HG03039 (cell line): ENCODE results near the gene LEKR1.
A peak's percentile ranks its signal among the peaks of the same experiment; 100 is the strongest.

ENCODE experiments used
- ATAC-seq: cut with Tn5 transposase; IDR thresholded peaks from one replicate; pipeline ENCODE4 v1.9.1; 2021; ENCODE audit warnings: mild to moderate bottlenecking, moderate library complexity; ENCODE audit not compliant: unreplicated experiment

Gene LEKR1

GRCh38 chr3:157075693-157076420, 249.7 kb downstream of the LEKR1 start:
- ATAC-seq, result no peak

GRCh38 chr3:157077565-157077991, 251.4 kb downstream of the LEKR1 start:
- no peak for ATAC-seq

DNA sequence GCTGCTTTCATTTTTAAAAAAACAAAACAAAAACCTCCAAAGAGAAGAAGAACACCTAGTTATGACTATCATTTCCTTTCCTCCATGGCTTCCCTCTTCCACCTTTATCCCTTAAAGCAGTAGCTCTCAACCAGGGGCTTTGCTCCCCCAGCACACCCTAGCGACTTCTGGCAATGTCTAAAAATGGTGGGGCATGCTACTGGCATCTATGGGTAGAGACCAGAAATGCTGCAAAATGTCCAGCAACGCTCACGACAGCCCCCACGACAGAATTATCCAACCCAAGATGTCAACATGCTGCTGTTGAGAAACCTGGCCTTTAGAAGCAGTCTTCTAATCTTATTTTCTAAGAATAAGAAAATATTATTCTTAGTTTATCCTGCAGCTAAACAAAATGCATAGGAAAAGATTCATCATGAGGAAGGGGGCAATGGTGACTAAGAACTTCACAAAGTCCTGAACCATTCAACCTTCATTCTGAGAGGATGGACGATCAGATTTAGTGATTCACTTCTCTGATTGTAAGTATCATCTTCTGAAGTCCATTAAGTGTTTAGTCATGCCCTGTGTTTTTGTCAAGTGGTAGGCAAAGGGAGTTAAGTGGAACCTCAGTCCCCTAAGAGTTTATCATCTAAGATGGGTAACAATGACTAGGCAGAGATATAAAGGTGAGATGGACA, 252.1 kb downstream of the LEKR1 start:
- no peak for ATAC-seq

- no peak for ATAC-seq
Observed at GRCh38 chr3:157078811-157079185, 252.6 kb downstream of the LEKR1 start.

- no peak for ATAC-seq
Observed at GRCh38 chr3:157079676-157080369, 253.7 kb downstream of the LEKR1 start.

DNA sequence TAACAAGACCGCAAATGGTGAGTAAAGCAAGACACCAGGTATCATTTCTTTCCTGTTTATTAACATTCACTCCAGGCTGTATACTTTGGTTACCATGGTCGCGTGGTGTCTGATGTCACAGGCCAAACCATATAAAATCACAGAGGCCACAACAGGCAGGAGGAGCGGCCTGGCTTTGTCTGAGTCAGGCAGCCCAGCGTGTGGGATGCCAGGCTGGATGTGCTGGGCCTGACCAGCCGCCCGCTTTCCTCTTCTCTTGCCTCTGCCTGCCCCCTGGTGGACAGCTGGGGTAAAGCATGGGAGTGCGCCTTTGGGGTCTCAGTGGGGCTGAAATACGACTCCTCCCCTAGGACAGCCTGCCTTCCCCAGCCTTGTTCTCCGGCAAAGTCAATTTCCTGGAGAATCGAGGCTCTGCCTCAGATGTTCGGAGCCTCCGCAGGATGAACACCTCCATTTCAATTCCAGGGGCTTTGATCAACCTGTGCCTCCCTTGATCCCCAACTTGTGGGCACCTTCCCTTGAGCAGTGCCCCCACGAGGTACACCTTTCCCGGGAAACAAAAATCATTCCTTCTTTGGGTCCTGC, 255.6 kb downstream of the LEKR1 start:
- ATAC-seq, result peak; percentile 82

- no peak for ATAC-seq
Observed at GRCh38 chr3:157082305-157082982, 256.3 kb downstream of the LEKR1 start.

DNA sequence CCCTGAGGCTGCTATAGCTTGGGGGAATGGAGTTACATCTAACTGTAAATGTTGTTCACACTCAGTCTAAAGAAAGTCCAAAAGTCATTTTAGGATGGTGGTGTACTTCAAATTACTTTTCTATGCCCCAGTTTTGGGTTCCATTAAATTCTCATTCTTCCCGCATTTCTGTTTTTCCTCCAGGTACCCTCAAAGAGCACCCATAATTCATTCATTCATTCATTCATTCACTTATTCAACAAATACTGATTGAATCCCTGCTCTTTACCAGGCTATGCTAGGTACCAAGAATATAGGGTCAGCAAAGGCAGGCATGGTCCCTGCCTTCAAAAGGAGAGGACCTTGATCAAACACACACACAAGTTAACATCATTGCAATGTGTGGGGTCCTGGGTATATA, 257.7 kb downstream of the LEKR1 start:
- ATAC-seq, result no peak

DNA sequence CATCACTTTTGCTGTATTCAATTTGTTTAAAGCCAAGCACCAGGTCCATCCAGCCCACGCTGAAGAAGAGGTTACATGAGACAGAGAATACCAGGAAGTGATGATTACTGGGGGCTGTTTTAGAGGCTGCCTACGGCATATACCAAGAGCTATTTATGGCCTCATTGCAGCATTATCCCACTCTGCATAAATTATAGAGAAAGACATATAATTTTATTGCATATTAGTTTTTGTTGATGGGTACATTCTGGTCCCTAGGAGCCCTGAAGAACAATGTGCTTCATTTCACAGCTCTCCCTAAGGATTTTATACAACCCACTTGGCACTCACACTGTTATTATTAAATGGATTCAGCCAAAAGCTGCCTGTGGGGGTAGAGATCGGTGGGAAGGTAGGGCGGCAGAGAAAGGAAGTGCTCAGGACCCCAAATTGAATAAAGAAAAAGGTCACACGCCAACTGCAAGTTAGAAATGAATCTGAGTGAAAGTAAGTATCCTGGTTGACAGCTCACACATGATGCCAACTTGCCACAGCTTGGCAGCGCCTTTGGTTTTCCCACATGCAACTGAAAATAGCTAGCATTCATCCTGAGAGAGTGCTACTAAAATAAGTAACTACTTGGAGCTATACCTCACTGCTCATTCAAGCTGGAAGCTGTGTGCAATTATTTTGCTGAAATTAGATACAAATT, 260.1 kb downstream of the LEKR1 start:
- ATAC-seq, result no peak

DNA sequence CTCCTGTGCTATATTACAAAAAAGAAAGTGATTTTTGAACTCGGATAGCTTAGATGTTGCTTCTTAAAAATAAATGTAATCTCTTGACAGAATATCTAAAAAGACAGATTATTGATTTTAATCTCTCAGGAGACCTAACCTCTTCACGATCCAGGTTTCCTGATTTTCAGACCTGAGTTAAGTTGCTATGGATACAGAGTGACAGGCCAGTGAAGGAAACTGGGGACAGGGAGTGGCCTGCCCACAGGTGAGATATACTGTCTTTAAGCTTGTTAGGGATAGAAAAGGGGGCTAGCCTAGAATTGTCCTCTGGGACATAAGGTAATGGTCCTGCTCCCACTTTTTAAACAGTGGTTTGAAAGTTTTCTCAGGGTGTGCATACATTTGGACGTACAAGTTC, 260.6 kb downstream of the LEKR1 start:
- no peak for ATAC-seq

GRCh38 chr3:157087373-157087772, 261.2 kb downstream of the LEKR1 start:
- ATAC-seq, result no peak

DNA sequence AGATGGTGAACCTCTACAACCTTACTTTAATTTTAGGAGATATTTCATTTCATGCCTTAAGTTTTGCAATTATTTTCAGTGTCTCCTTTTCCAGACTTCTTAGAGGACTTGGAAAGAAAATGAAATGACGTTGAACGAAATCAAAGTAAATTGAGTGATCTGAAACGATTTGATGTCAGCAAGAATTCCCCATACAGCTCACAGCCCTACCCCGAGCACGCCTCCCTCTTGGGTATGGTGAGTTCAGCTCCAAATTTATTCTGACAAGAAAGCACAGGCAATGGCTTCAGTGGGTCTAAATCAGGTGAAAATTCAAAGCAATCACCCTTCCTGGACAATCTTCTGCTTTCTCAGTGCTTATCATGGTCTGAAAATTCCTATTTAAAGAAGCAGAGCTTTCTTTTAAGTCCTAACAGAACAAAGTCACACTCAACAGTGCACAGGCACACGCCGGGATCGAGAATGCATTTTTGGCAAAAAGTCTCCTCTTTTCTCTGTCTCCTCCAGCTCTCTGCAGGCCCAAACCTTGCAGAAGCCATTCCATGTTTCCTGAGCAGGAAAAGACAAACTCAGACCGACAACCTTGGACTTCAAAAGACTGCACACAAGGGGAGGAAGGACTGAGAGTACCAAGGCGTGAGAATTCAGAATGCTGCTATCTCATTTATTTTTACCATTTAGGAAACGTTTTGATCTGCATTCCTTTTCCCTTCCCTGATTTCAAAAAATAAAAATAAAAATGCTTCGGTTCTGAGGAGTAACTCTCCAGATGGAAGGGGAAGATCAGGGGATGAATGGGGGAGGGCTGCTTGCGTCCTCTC, 261.8 kb downstream of the LEKR1 start:
- no peak for ATAC-seq

DNA sequence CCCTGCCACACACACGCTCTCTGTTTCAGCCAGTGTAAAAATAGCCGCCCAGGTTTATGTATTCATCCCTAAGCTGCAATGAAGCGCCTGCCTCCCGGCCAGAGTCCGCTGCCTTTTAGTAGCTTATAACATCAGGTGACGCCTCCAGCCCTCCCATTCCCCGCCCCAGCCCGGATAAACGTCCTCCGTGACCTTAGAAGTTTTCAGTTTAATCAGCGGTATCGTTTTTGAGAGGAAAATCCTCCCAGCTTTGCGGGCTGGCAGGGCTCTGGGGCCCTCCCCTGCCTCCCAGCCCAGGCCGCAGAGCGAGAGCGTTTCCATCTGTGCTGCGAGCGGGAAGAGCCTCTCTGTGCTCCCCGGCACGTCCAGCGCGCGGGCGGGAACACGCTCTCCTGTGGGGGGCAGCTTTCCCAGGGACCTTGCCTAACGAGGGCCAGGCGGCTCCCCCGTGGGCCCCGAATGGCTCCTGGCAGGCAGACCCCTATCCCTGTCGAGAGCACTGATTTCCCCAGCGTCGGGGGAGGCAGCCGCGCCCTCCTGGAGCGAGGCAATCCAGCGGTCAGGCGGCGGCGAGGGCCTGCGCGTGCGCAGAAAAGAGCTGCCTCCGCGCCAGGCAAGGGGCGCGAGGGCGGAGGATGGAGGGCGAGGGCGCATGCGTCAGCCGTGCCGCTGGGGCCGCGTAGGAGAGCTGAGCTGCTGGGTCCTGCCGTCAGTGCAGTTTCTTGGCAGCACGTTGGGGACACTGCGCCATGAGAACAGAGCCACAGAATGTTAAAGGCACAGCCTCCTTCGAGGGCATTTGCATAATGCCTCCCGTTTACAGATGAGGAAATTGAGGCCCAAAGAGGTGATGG, 262.7 kb downstream of the LEKR1 start:
- ATAC-seq, result peak; percentile 58

GRCh38 chr3:157089455-157090221, 263.5 kb downstream of the LEKR1 start:
- ATAC-seq, result peak; percentile 8

GRCh38 chr3:157091083-157091833, 265.1 kb downstream of the LEKR1 start:
- no peak for ATAC-seq

DNA sequence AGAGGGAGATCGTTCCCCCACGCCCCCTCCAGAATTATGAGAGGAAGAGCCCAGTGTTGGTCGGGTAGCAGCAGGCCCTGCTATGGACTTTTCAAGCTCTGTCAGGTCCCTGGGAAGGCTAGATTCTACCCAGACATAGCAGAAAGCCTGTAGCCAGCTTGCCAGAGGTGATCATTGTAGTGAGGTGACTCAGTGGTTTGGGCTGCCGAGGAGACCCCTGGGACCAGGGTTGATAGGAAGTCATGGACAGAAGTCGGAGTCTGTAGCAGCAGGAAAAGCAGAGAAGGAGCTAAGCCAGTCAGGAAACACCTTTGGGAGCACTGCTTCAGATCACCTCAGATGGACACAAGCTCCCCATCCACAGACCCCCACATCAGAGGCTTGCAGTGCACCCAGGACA, 266.1 kb downstream of the LEKR1 start:
- no peak for ATAC-seq

DNA sequence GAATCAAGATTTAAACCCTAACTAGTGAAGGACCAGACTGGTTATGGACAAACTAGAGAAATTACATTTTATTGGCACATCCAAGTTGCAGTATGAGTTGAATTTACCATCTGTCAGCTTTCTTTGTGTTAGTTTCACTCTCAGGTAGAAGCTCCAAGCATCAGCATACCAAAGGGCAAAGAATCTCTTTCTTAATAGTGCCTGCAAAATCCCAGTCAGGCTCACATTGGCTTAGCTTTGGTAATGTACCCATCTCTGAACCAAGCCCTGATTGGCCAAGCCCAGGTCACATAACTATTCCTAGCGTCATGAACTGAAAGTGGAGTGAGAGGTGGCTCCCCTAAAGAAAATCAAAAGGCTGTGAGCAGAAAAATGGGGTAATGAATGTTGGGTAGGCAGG, 266.9 kb downstream of the LEKR1 start:
- no peak for ATAC-seq
